ENCODE measurements around the gene CNBD2. TPM values are rescaled to one million over a fixed set of nuclear protein-coding genes. Genes with fewer than 3 reads are reported as not detected.
"Not testable (repeated sequence)": the region's sequence is repeated elsewhere in the genome, so short reads cannot be mapped to it uniquely, and the experiment has no call there.

CNBD2 gene
- total RNA-seq, 1 donor from 2014 or later, result 3.7 TPM

DNA sequence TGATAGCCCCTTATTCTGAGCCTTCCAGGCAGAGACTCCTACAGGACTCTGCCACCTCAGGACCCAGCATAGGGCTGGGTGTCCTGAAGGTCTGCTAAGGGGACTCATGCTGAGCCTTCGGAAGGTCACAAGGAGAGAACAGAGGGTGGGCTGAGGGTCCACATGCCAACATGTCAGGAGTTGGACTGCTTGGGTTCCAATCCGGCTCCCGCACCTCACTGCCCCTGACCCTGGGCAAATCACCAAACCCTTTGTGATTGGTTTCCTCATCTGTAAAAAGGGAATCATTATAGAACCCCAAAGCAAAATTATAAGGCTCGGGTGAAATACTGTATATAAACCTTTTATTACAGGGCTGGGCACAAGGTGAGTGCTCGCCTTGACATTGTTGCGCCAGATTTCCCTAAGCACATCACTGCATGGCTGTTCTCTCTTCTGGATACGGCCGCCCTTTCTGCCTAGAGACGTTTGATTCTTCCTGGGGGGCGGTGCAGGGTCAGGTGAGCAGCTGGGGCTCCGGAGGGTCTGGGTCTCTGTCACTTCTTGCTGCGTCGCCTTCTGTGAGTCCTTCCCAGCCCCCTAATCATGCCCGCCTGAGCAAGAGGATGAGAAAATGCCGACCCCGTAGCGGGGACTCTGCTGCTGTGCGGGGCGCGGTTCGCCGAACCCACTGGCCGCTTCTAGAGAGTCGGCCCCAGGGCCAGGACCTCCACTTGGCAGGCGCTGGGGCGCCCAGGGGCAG is 95.7 kb downstream of the CNBD2 start:
- ATAC-seq, result peak; percentile 10

GRCh38 chr20:36064658-36065426 is 96.5 kb downstream of the CNBD2 start:
- ATAC-seq, result peak; percentile 95

DNA sequence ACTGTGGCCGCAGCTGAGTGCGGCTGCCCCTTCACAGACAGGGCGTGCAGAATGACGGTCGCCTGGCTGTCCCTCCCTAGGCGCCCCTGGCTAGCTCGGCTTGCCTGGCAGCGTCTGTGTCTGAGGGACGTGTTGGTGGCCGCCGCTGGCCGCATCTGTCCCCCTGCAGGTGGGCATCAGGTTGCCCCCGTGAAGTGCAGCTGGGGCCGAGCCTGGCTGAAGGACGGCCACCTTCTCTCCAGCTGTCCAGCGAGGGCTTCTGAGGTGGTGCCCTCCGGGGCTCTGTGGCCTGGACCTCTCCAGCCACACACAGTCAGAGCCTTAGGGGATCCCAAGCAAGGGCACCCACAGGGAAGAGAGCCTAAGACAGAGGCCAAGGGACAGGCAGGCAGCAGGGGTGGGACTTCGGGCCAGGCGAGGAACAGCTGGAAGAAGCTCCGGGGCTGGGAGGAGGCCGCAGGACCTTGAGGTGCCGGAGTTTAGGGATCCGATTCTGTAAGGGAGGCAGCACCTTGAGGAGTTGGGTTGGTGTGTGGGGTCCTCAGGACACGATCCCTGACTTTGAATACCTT is 97.1 kb downstream of the CNBD2 start:
- peak; percentile 1 for ATAC-seq

DNA sequence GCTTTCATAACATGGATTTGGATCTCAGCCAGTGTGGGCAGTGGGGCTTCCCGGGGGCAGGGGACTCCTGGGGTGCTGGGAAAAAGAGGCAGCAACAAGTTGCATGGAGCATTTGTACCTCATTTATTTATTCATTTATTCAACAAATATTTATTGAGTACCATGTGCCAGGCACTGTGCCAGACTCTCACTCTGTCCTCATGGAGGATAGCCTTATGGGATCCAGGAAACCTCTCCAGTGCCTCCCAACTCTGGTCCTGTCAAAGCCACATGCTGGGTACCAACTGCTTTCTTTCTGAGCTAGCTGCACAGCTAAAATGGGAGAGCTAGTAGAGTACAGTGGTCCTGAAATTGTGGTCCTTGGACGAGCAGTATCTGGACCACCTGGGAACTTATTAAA is 98.4 kb downstream of the CNBD2 start:
- ATAC-seq, result no peak

- not testable (repeated sequence) for ATAC-seq
Measured at GRCh38 chr20:36068526-36068925, 100.1 kb downstream of the CNBD2 start.

- no peak for ATAC-seq
Measured at GRCh38 chr20:36070451-36070850, 102.1 kb downstream of the CNBD2 start.

DNA sequence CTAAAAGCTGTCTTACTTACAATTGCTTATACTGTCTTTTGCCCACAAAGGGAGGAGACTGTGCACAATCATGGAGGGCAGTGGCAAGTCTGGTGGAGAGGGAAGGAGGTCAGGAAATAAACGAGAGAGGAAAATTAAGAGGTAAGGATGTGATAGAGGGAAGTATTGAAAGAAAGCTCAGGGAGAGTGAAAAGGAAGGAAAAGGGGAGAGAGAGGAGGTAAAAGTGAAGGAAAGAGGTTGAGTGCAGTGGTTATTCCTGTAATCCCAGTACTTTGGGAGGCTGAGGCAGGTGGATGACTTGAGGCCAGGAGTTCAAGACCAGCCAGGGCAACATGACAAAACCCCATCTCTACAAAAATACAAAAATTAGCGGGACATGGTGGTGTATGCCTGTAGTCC is 103.5 kb downstream of the CNBD2 start:
- no peak for ATAC-seq

DNA sequence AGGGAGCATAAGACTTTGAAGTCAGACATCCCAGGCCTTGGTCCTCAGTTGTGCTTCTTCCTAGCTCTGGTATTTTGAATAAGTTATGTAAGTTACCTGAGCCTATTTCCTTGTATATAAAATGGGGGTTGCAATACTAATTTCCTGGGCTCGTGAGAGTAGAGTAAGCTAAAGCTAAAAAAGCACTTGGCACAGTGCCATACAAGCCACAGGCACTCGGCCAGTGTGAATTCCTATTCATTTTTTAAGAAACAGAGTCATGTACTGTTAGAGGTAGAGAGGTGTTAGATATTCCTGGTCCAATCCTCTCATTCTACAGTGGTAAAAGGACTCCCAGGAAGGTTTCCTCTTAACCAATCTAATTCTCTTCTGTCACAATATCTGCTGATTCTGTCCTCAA is 106.6 kb downstream of the CNBD2 start:
- no peak for ATAC-seq

- not testable (repeated sequence) for ATAC-seq
Measured at GRCh38 chr20:36077762-36078161, 109.4 kb downstream of the CNBD2 start.

DNA sequence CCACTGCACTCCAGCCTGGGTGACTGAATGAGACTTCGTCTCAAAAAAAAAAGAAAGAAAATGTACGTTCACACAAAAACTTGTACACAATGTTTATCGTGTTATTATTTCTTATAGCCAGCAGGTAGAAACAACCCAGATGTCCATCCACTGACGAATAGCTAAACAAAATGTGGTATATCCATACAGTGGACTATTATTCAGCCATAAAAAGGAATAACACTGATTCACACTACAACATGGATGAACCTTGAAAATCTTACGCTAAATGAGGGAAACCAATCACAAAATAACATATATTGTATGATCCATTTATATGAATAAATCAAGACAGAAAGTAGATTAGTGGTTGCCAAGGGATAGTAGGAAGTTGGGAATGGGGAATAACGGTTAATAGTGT is 111.1 kb downstream of the CNBD2 start:
- ATAC-seq, result no peak

DNA sequence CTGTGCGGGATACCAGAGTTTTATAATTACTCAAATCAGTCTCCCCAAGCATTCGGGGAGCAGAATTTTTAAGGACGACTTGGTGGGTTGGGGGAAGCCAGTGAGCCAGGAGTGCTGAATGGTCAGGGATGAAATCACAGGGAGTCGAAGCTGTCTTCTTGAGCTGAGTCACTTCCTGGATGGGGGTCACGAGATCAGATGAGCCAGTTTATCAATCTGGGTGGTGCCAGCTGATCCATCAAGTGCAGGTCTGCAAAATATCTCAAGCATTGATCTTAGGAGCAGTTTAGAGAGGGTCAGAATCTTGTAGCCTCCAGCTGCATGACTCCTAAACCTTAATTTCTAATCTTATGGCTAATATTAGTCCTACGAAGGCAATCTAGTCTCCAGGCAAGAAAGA is 111.6 kb downstream of the CNBD2 start:
- not testable (repeated sequence) for ATAC-seq

Other genes starting within 250 kb of the CNBD2 start
- 139 TPM for gene RBM39, start 226.3 kb upstream of the CNBD2 start, total RNA-seq
- 17.3 TPM for gene PHF20, start 196.6 kb upstream of the CNBD2 start, total RNA-seq
- gene SCAND1, start 14.1 kb upstream of the CNBD2 start, total RNA-seq, result 47.9 TPM
- 95.6 TPM for gene EPB41L1, start 186.2 kb downstream of the CNBD2 start, total RNA-seq